GM21367 (cell line): Measurements from ENCODE around the gene CAP1.
"Not testable (repeated sequence)": the region's sequence is repeated elsewhere in the genome, so short reads cannot be mapped to it uniquely, and the experiment has no call there.

Source experiments
- ATAC-seq: cut with Tn5 transposase; IDR thresholded peaks from one replicate; pipeline ENCODE4 v1.9.1; 2021; ENCODE audit not compliant: unreplicated experiment

Gene CAP1

DNA sequence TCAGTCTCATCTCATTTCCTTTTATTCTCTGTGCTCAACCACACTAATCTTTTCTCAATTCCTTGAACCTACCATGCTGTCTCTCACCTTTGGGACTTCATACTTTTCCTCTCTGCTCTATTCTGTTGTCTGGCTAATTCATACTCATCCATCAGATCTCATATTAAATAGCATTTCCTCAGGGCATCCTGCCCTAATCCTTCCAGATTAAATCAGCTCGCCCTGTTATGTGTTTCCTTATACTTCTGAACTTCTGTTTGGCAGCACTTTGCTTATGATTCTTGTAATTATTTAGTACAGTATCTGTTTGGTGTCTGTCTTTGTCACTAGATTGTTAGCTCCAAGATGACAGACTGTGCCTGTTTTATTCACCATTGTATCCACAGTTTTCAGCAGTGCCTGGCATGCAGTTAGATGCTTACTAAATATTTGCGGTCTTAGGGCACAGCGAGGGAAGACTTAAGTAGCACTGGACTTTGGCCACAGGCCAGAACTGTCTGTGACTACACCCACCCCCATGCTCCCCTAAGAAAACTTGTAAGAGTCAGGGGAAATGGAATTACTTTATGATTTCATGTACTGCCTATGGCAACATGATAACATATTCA, 9.9 kb upstream of the CAP1 start:
- no peak for ATAC-seq

DNA sequence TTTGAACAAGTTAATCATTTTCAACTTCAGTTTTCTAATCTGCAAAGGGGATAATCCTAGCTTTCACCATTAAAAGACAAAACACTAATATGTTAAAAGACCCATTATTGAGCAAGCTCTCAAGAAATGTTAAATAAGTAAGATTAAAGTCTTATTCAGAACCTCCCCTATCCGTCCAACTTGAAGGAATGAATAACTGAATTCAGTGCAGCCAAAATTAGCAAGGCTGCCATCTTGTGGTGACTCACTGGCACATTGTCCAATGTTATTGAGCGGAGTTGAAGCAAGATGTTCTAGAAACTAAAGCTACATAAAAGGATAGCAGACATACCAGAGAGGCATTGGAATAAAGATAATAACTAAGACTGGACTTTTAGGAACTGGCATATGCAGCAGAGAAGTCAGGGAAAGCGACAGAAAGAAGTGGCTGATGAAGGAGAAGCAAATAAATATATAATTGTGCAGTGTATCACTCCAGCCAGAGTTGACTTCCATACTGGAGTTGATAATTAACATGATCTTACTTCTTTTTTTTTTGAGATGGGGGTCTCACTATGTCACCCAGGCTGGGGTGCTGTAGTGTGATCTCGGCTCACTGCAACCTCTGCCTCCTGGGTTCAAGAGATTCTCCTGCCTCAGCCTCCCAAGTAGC, 8.2 kb upstream of the CAP1 start:
- ATAC-seq, result no peak

DNA sequence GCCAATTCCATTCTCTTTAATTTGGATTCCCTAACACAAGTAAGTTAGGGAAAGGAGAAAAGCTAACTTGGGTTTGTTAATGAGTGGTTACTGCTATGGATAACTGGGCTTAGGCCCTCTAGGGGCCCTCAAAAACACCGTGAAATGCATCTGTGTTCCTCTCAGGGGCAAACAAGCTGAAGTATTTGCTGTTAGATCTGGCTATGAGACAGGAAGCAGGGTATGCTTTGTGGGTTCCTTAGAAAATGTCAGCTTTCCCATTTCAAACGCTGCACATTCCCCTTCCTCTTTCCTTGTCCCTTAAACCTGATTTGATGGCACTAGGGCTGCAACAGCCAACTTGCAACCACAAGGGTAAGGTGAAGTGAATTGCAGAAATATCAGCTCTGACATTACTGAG, 5.7 kb upstream of the CAP1 start:
- no peak for ATAC-seq

DNA sequence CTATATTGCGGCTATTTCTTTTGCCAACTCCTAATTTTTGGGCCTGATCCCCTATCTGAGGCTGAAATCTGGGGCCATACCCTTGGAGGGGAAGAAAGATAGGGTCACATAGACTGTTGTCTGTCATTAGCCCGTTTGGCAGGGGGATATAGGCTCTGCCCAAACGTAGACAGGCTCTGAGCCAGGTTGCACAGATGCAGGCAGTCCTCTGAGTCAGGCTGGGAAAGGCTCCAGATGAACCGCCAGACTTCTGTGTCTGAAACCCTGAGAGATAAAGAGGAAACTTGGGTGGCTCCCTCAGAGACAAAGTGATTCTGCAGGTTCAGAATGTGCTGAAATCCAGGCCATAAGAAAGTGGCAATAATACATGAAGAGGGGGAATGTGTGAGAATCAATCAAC, 4.0 kb upstream of the CAP1 start:
- ATAC-seq, result no peak

DNA sequence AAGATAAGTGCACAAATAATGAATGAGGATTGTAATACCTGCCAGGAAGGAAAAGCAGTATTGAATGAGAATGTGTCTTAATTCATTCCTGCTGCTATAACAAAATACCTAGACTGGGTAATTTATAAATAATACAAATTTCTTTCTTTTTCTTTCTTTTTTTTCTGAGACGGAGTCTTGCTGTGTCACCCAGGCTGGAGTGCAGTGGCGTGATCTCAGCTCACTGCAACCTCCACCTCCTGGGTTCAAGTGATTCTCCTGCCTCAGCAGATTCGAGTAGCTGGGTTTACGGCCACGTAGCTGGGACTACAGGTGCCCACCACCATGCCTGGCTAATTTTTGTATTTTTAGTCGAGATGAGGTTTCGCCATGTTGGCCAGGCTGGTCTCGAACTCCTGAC, 3.3 kb upstream of the CAP1 start:
- ATAC-seq, result not testable (repeated sequence)

DNA sequence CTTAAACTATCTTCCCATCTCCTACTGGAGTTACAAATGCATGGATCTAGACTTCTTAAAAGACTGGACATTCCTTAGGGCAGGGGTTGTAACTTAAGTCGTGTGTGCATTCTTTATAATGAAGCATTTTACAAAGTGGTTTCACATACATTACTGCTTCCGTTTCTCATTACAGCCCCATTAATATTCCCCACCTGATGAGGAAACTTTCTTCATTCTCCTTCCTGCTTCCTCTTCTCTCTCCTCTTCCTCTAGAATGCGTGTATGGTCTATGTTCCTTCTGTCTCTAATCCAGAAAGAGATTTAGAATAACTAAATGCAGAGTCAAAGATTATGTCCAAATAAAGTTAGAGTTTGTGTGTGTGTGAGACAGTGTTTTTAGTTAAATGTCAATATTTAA, 1.8 kb upstream of the CAP1 start:
- ATAC-seq, result no peak

DNA sequence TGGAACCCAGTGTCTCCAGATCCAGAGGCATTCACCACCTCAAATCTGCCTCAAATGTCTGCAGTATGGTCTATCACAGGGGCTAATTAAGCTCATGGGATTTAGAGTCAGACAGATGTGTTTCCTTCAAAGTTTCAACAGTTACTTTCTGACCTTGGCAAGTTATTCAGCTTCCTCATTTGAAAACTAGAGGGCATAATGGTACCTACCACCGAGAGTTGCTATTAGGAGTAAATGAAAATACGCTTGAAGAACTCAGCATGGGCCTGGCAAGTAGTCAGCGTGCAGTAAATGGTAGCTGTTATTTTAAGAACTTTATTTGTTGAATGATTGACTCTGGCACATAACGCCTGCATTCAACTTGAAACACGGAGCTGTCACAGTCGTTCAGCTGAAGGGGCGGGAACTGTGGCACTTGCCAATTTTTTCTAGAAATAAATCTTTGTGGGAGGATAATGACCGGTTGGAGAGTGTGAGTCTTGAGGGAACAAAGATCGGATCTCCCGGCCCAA, 1.2 kb upstream of the CAP1 start:
- no peak for ATAC-seq

DNA sequence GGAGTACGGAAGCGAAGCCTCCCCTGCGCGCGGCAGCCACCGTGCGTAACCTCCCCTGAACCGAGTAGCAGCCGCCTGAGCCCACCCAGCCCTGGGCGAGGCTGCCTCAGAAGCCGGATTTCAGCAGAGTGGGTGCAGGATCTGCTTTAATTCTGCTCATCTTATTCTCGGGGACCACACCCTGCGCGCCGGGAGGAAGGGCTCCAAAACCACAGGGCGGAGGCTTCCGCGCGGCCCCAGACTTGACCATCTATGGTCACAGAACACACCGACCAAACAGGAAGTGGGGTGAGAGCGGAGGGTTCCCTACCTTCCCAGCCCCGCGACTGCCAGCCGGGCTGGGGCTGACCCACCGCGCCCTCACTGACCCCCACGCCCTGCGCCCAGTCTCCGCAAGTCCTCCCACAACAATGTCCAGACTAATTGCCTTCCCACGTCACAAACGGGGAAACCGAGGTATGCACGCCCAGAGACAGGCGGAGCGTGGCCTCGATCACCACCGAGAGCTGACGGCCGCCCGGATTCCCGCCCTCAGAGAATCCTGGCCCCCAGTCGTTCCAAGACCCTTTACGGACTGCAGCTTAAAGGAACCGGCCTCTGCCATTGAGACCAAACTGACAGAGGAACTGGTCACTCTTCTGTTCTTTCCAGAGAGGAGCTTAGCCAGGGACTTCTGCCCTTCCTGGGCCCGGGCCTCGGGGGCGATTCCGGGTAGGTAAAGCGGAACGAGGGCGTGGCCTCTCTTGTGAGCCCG, 595 bp upstream of the CAP1 start:
- peak; percentile 49 for ATAC-seq

DNA sequence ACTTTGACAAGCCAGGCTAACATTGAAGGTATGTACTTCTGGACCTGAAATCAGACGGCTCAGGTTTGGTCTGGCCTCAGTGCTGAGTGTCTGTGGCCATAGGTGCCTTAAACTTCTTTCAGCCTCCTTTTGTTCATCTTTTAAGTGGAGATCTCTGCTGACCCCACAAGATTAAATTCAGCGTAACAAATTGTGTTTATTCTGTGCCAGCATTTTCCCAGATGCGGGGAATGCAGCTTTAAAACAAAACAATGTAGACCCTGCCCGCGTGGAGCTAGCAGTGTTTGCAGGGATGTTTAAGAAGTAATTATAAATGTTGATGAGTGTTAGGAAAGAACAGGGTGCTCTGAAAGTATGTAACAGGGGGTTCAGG, 923 bp downstream of the CAP1 start:
- no peak for ATAC-seq

DNA sequence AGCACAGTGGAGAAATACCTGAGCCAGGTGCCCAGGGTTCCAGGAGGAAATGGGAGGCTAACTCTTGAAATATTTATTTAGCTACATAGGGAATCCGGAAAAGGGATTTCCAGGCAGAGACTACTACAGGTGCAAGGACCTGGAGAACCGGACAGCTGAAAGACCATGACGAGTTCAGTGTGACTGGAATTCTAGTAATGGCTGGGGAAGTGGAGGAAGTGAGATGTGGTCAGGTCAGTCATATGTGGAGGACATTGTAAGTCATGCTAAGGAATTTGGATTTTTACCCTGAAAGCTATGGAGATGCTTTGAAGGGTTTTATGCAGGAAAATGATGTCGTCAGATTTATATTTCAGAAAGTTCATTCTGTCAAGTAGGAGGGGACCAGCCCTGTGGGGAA, 1.8 kb downstream of the CAP1 start:
- no peak for ATAC-seq

DNA sequence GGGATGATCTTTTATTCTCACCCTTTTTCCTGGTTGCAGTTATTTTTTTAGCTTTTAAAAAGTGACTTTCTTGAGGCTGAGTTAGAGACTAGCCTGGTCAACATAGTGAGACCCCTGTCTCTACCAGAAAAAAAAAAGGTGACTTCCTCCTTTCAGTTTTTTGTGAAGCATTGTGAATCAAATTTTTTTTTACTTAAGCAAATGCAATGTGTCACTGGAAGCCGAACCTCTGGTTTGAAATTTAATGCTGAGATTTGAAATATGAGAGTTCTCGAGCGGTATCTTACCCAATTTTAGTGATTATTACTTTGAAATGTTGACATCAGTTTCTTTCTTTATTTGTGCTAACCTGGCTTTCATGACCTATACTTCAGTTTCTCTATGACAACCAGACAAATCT, 3.6 kb downstream of the CAP1 start:
- ATAC-seq, result no peak

DNA sequence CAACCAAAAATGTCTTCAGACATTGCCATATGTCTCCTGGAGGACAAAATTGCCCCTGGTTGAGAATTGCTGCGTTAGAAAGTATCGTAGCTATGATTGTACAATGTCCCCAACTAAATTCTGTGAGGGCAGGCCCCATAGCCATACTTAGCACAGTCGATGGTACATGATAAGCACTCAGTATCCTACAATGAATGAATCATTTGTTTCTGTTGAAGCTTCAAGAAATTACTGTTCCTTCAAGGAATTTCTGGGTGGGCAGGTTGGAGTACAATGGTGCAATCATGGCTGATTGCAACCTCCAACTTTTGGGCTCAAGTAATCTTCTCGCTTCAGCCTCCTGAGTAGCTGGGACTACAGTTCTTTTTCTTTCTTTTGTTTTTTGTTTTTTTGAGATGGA, 4.7 kb downstream of the CAP1 start:
- ATAC-seq, result no peak

DNA sequence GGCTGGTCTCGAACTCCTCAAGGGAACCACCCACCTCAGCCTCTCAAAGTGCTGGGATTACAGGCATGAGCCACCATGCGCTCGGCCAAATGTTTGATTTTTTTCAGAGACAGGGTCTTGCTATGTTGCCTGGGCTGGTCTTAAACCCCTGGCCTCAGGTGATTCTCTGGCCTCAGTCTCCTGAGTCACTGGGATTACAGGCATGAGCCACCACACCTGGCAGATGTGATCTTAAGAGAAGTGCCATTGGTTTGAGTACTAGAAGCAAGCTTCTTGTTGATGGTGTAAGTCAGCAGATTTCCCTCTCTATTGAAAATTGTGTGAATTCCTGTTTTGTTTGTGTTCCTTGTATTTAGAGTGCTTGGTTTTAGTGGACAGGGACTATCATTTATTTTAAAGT, 5.2 kb downstream of the CAP1 start:
- ATAC-seq, result no peak

DNA sequence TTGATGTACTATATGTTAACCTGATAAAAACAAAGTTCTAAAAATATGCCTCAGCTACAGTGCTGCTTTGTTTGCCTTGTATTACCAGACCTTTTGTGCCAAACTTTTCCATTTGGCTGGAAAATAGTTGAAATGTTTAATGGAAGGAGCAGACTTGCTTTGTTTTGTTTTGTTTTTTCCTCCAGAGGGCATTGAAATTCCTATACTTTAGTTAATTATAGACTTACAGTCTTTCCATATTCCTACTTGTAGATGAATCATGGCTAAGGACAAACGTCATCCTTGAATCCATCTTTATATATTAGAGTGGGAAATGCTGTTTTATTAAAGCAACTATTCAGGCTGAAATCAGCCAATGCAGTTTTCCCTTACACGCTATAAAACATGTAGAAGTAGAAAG, 6.7 kb downstream of the CAP1 start:
- no peak for ATAC-seq

DNA sequence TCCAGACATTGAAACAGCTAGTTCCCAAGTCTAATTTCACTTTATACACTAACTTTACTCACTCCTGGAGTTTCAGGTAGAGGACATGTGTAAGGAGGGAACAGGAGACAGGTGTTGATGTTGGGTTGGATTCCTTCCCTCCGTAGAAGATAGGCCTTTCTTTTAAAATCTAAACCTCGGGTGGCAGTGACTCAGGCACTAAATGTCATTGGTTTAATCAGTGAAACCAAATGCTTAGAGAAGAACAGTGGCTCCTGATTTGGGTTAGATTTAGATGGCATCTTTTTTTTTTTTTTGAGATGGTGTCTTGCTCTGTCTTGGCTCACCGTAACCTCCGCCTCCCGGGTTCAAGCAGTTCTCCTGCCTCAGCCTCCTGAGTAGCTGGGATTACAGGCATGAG, 7.2 kb downstream of the CAP1 start:
- ATAC-seq, result no peak

DNA sequence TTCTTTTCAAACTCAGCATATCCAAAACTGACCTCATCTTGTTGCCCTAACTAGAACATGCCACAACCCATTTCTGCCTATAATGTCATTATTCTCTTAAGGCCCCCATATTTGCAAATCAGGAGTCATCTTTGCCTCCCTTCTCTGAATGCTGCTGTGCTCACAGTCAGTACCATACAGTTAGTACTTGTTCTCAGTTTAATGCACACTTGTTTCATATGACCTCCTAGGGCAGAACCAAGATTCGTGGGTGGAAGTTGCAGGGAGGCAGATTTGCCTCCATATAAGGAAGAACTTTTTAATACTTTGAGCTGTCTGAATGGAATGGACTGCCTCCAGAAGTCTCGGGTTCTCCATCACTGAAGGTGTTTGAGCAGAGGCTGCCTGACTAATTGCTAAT, 9.2 kb downstream of the CAP1 start:
- ATAC-seq, result no peak

DNA sequence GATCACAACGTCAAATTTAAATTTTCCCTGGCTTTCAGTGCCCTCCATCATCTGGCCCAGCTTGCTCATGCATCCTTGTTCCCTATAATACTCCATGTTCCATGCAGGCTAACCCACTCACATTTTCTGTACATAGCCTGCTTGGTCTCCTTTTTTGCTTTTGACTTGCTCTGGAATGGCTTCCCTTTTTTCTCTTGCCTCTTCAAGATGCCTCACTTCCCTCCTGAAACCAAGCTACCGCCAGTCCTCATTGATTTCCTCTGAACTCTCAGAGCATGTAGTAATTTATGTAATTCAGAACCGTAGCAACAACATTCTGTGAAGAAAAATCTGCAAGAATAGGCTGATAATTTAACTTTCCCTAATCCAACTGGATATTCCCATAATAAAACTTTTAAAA, 10.3 kb downstream of the CAP1 start:
- ATAC-seq, result no peak

DNA sequence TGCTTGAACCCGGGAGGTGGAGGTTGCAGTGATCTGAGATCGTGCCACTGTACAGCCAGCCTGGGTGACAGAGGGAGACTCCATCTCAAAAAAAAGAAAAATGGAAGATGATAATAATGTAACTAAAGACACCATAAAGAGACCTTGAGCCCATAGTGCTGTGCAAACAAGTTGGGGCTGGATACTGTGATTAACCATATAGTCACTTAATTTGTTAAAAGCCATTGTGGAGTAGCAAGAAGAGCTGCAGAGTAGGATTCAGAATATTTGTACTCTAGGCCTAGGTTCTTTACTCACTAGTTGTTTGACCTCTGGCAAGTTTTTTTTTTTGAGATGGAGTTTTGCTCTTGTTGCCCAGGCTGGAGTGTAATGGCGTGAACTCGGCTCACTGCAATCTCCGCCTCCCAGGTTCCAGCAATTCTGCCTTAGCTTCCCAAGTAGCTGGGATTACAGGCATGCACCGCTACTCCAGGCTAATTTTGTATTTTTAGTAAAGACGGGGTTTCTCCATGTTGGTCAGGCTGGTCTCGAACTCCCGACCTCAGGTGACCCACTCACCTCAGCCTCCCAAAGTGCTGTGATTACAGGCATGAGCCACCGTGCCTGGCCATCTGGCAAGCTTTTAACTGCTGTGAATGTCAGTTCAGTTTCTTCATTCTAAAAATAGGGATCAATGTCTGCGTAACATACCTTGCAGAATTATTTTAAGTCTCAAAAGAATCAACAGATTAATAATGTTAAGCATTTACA, 12.8 kb downstream of the CAP1 start:
- ATAC-seq, result no peak

DNA sequence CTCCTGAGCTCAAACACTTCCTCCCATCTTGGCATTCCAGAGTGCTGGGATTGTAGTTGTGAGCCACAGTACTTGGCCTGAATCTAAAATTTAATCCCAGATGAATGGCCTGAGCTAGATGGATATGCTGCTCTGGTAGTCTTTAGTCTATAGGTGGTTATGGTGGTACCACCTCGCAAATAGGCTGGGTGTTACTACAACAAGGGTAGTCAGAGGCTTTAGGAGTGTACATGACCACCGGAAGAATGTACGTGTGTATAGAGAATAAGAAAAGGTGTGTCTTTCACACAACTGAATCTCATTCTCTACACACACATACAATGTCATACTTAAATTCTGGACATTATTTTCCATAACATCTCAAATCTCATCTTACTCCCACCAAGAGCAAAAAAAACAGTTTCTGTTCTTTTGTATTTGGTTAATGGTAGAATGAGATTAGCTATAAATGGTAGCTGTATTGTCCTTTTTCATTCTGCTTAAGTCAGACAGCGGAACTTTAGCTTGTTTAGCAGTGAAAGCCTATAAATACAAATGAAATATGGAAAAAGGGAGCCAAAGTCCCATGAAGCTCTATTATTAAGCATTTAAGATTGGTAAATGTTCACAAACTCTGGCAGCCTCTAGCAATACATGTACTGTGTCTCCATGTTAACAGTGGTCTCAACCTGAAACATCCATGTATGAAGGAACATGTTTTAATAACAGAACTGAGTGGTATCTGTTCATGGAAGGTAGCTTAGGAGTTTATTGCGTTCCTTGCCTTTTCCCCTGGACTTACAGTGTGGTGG, 16.2 kb downstream of the CAP1 start:
- no peak for ATAC-seq

DNA sequence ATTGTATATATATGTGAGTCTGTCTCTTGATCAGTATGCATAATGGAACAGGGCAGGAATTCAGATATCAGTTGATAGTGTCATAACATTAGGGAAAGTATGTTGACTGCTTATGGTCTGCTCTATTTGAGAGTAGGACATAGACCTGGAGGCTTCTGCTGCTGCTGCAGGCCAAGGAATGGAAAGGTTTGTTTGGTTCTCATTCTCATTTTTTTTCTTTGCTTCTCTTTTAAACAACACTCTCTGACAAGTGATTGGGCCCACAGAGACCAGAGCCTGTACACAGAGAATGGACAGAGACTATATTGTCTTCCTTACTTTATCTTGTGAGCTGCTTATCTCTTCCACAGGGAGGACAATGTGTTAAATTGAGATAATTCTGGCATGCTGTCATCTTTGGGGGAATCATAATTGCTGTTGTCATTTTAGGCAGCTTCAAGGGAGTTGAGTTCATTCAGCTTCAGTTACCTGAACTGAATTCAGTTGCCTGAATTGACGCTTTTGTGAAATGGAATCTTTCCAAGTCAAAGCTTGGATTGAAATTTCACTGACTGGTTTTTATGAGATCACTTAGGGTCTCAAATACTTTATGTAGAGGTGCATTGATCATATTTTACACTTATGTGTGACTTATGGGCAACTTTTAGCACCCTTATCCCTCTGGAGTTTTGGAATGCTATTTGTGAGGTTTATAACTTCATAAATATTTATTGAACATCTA, 16.9 kb downstream of the CAP1 start:
- no peak for ATAC-seq
